WERI-Rb-1 (cell line): ENCODE measurements around the gene NID1.

Experiments used
- DNase-seq: peaks from one replicate; pipeline ENCODE4 v3.0.0-alpha.2; 2020
- H3K27ac ChIP-seq: fragments of 250-450 bp; sonication (Bioruptor Pico); 2 replicates; pipeline ENCODE4 v1.5.1; 2020; ENCODE audit warnings: mild to moderate bottlenecking, moderate library complexity
- H3K27me3 ChIP-seq: fragments of 250-450 bp; sonication (Bioruptor Pico); 2 replicates; pipeline ENCODE4 v1.5.1; 2021; ENCODE audit warnings: mild to moderate bottlenecking, low read depth, moderate library complexity; ENCODE audit not compliant: insufficient read depth, severe bottlenecking
- H3K36me3 ChIP-seq: fragments of 250-450 bp; sonication (Bioruptor Pico); 2 replicates; pipeline ENCODE4 v1.5.1; 2020; ENCODE audit warnings: mild to moderate bottlenecking, moderate library complexity
- H3K4me3 ChIP-seq: 2 replicates; pipeline ENCODE4 v1.5.1; 2011; ENCODE audit warnings: low read depth, mild to moderate bottlenecking, control low read depth, low read length
- H3K9me3 ChIP-seq: fragments of 250-450 bp; sonication (Bioruptor Pico); 2 replicates; pipeline ENCODE4 v1.5.1; 2021; ENCODE audit warnings: mild to moderate bottlenecking, moderate library complexity; ENCODE audit not compliant: severe bottlenecking
- TF ChIP-seq, protein P1 (sequence below): IDR thresholded peaks from 2 replicates; pipeline ENCODE4 v1.5.1; 2011; ENCODE audit warnings: low read depth, mild to moderate bottlenecking, control low read depth, inconsistent platforms, low read length

The NID1 gene

DNA sequence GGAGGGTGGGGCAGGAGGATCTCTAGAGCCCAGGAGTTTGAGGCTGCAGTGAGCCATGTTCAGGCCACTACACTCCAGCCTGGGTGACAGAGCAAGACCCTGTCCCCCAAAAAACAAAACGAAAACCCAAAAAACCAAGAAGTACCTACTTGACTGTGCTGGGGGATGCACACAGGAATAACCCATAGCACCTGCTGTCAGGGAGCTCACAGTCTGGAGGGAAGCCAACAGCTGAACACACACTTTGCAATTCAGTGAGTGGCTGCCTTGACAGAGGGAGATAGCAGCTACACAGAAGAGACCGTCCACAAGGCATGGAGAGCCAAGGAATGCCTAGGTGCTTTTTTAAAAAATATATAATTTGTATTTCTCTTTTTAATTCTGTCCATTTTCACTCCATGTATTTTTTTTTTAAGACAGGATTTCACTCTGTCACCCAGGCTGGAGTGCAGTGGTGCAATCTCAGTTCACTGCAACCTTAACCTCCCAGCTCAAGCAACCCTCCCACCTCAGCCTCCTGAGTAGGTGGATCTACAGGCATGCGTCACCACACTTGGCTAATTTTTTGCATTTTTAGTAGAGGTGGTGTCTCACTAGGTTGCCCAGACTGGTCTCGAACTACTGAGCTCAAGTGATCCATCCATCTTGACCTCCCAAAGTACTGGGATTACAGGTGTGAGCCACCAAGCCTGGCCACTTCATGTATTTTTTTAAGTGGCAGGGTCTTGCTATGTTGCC is 68.7 kb downstream of the NID1 start:
- H3K36me3 ChIP-seq: no peaks in the 10 kb centered on the region
- H3K27me3 ChIP-seq: no peaks in the 10 kb centered on the region
- peak overlapping the region; percentile 4; the same call in 1 of the 2 replicates for H3K27ac ChIP-seq
- no peaks in the 10 kb centered on the region for H3K9me3 ChIP-seq
- TF ChIP-seq, protein P1, sequence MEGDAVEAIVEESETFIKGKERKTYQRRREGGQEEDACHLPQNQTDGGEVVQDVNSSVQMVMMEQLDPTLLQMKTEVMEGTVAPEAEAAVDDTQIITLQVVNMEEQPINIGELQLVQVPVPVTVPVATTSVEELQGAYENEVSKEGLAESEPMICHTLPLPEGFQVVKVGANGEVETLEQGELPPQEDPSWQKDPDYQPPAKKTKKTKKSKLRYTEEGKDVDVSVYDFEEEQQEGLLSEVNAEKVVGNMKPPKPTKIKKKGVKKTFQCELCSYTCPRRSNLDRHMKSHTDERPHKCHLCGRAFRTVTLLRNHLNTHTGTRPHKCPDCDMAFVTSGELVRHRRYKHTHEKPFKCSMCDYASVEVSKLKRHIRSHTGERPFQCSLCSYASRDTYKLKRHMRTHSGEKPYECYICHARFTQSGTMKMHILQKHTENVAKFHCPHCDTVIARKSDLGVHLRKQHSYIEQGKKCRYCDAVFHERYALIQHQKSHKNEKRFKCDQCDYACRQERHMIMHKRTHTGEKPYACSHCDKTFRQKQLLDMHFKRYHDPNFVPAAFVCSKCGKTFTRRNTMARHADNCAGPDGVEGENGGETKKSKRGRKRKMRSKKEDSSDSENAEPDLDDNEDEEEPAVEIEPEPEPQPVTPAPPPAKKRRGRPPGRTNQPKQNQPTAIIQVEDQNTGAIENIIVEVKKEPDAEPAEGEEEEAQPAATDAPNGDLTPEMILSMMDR: no peak
- no peak overlapping the region for H3K4me3 ChIP-seq
- DNase-seq: no peak

DNA sequence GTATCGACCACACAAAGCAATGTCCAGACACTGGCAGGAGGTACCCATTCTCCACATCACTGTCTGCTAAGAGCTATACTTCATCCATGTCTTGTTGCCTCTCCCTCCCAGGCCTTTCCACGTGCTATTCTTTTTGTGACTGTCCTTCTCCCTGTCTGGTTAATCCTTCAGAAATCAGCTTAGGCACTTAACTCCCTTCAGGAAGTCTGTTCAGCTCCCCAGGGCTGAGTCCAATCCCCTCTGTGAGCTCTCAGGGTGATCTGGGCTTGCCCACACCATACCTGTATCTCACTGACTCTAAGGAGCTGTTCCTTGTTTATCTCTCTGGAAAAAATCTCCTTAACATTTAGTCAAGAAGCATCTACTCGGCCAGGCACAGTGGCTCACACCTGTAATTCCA is 69.4 kb downstream of the NID1 start:
- Histone ChIP-seq H3K36me3 (no peaks in the 10 kb centered on the region), H3K4me3 (no peak overlapping the region), H3K27ac (peak overlapping the region; percentile 47), H3K9me3 (peaks cover under 1% of the 10 kb centered on the region), H3K27me3 (no peaks in the 10 kb centered on the region)
- peak; percentile 92 for DNase-seq
- TF ChIP-seq, protein P1: no peak

DNA sequence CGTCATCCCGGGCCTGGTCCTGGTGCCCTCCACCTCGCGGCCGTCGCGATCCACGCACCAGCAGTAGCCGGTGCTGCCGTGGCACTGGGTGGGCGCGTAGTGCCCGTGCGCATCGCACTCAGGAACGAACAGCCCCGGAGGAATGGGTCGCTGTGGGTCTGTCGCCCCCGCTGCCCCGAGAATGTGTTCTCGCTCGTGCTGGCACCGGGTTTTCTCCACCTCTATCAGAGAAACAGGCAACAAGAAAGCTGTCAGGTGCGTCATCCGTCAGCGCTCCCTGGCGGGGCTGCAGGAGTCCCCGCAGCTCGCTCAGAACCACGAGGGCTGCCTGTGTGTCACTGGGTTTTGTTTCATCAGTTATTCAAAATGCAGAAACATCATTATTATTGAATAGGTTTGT is 71.2 kb downstream of the NID1 start:
- H3K27me3 ChIP-seq: no peaks in the 10 kb centered on the region
- no peak overlapping the region for H3K27ac ChIP-seq
- no peaks in the 10 kb centered on the region for H3K36me3 ChIP-seq
- TF ChIP-seq, protein P1: no peak
- no peak overlapping the region for H3K4me3 ChIP-seq
- H3K9me3 ChIP-seq: peaks cover 5% of the 10 kb centered on the region
- DNase-seq: no peak

DNA sequence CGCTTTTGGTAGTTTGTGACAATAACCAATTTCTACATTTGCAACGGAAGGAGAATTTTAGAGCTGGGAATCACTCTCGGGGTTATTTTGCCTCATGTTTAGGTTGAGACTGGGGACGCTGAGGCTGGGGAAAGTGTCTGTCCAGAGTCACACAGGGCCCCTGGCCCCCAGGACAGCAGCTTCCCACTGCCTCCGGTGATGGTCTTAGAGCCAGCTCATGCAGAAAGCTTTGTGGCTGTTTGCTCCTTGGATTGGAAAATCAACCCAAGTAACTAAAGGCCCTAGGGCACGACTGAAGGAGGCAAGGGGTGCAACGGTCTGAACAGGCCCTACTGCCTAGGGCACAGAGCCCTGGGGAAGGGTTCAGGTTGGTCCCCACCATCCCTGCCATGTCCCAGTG is 72.0 kb downstream of the NID1 start:
- TF ChIP-seq, protein P1: no peak
- H3K27me3 ChIP-seq: no peaks in the 10 kb centered on the region
- no peak for DNase-seq
- H3K9me3 ChIP-seq: peaks cover 8% of the 10 kb centered on the region
- no peak overlapping the region for H3K4me3 ChIP-seq
- H3K27ac ChIP-seq: no peak overlapping the region
- no peaks in the 10 kb centered on the region for H3K36me3 ChIP-seq

DNA sequence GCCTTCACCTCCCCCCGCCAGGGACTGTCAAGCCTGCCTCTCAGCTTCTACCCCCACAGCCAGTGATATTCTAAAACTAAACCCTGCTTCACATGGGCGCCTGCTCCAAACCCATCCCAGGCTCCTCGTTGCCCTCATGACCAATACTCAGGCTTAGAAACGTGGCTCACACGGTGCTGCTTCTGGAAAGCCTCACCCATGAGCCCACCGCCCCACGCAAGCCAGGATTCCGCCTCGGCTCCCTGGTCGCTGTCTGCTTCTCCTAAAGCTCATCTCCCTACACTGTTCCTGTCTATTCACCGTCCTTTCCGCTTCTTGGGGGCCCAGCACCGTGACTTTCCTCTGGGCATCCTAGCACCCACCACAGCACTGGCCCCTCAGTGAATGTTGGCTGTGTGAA is 72.5 kb downstream of the NID1 start:
- TF ChIP-seq, protein P1: no peak

GRCh38 chr1:235990330-235990795 is 74.5 kb downstream of the NID1 start:
- TF ChIP-seq, protein P1: no peak

More for the DNA sequence above, 72.5 kb downstream of the NID1 start:
- no peaks in the 10 kb centered on the region for H3K36me3 ChIP-seq
- peaks cover 8% of the 10 kb centered on the region for H3K9me3 ChIP-seq
- no peak overlapping the region for H3K4me3 ChIP-seq
- no peaks in the 10 kb centered on the region for H3K27me3 ChIP-seq
- H3K27ac ChIP-seq: no peak overlapping the region
- DNase-seq: no peak

More at GRCh38 chr1:235990330-235990795, 74.5 kb downstream of the NID1 start:
- DNase-seq: no peak
- no peak overlapping the region for H3K4me3 ChIP-seq
- no peaks in the 10 kb centered on the region for H3K27me3 ChIP-seq
- no peak overlapping the region for H3K27ac ChIP-seq
- H3K9me3 ChIP-seq: peaks cover 8% of the 10 kb centered on the region
- no peaks in the 10 kb centered on the region for H3K36me3 ChIP-seq
